NT2/D1 (cell line): ENCODE results near the gene SLC30A10.

Experiments
- SUZ12 ChIP-seq: IDR thresholded peaks from 2 replicates; pipeline ENCODE4 v1.6.1; 2011; ENCODE audit not compliant: insufficient read length, insufficient read depth; ENCODE audit errors: extremely low read depth
- YY1 ChIP-seq: IDR thresholded peaks from 2 replicates; pipeline ENCODE4 v1.6.1; 2011; ENCODE audit not compliant: insufficient read length, insufficient read depth
- ZNF274 ChIP-seq: IDR thresholded peaks from 2 replicates; pipeline ENCODE4 v1.6.1; 2011; ENCODE audit warnings: mild to moderate bottlenecking, low read depth, low read length

- TF ChIP-seq YY1: no peak
- no peak for TF ChIP-seq ZNF274
- TF ChIP-seq SUZ12: no peak
Measured at GRCh38 chr1:219973213-219973612, 44.9 kb upstream of the SLC30A10 start.
